IPS-20b (cell line): Measurements from ENCODE around the gene PEX16.

Experiments
- H3K27ac ChIP-seq: one replicate; pipeline ENCODE4 v1.5.1; 2013; ENCODE audit warnings: low read length
- H3K27me3 ChIP-seq: 2 replicates; pipeline ENCODE4 v1.6.1; 2013; ENCODE audit warnings: mild to moderate bottlenecking, low read length, inconsistent platforms; ENCODE audit not compliant: insufficient read depth
- H3K36me3 ChIP-seq: 2 replicates; pipeline ENCODE4 v1.6.1; 2013; ENCODE audit warnings: low read depth, mild to moderate bottlenecking, inconsistent platforms, low read length, moderate library complexity; ENCODE audit not compliant: insufficient read depth
- H3K4me1 ChIP-seq: 2 replicates; pipeline ENCODE4 v1.6.1; 2013; ENCODE audit warnings: mild to moderate bottlenecking, control low read depth, inconsistent platforms, low read length, moderate library complexity; ENCODE audit not compliant: insufficient read depth
- H3K4me3 ChIP-seq: 2 replicates; pipeline ENCODE4 v1.5.1; 2013; ENCODE audit warnings: mild to moderate bottlenecking, low read length, inconsistent platforms
- H3K9ac ChIP-seq: 2 replicates; pipeline ENCODE4 v1.6.1; 2013; ENCODE audit warnings: low read depth, mild to moderate bottlenecking, inconsistent platforms, low read length, moderate library complexity
- H3K9me3 ChIP-seq: 2 replicates; pipeline ENCODE4 v1.6.1; 2013; ENCODE audit warnings: mild to moderate bottlenecking, low read depth, low read length, inconsistent platforms; ENCODE audit not compliant: insufficient read depth

The PEX16 gene

GRCh38 chr11:45939836-45940235 lies 22.2 kb upstream of the PEX16 start:
- no peak overlapping the region for H3K9ac ChIP-seq
- H3K27ac ChIP-seq = no peak overlapping the region
- H3K4me1 ChIP-seq = no peaks in the 10 kb centered on the region
- peaks cover 31% of the 10 kb centered on the region for H3K36me3 ChIP-seq
- H3K9me3 ChIP-seq = no peaks in the 10 kb centered on the region
- no peaks in the 10 kb centered on the region for H3K27me3 ChIP-seq
- H3K4me3 ChIP-seq = no peak overlapping the region

GRCh38 chr11:45937916-45938315 lies 20.2 kb upstream of the PEX16 start:
- Histone ChIP-seq H3K27me3 (no peaks in the 10 kb centered on the region), H3K27ac (no peak overlapping the region), H3K9me3 (no peaks in the 10 kb centered on the region), H3K9ac (no peak overlapping the region), H3K36me3 (peaks cover 35% of the 10 kb centered on the region), H3K4me3 (no peak overlapping the region), H3K4me1 (no peaks in the 10 kb centered on the region)

- Histone ChIP-seq H3K9ac (no peak overlapping the region), H3K9me3 (no peaks in the 10 kb centered on the region), H3K27ac (no peak overlapping the region), H3K36me3 (peaks cover 42% of the 10 kb centered on the region), H3K27me3 (no peaks in the 10 kb centered on the region), H3K4me1 (no peaks in the 10 kb centered on the region), H3K4me3 (no peak overlapping the region)
Observed at GRCh38 chr11:45936511-45937054, 18.9 kb upstream of the PEX16 start.

GRCh38 chr11:45935349-45936064 lies 17.8 kb upstream of the PEX16 start:
- H3K36me3 ChIP-seq = peaks cover 45% of the 10 kb centered on the region
- H3K9ac ChIP-seq = no peak overlapping the region
- no peak overlapping the region for H3K27ac ChIP-seq
- no peak overlapping the region for H3K4me3 ChIP-seq
- H3K4me1 ChIP-seq = no peaks in the 10 kb centered on the region
- no peaks in the 10 kb centered on the region for H3K9me3 ChIP-seq
- no peaks in the 10 kb centered on the region for H3K27me3 ChIP-seq

- Histone ChIP-seq H3K27me3 (no peaks in the 10 kb centered on the region), H3K9me3 (no peaks in the 10 kb centered on the region), H3K4me1 (no peaks in the 10 kb centered on the region), H3K36me3 (peaks cover 45% of the 10 kb centered on the region), H3K9ac (no peak overlapping the region), H3K27ac (no peak overlapping the region), H3K4me3 (no peak overlapping the region)
Observed at GRCh38 chr11:45934580-45935318, 17.1 kb upstream of the PEX16 start.

- Histone ChIP-seq H3K9ac (no peak overlapping the region; the same call in 1 of the 2 replicates), H3K9me3 (no peaks in the 10 kb centered on the region), H3K27me3 (no peaks in the 10 kb centered on the region), H3K4me1 (no peaks in the 10 kb centered on the region), H3K27ac (no peak overlapping the region), H3K36me3 (peaks cover 45% of the 10 kb centered on the region), H3K4me3 (no peak overlapping the region)
Observed at GRCh38 chr11:45933846-45934579, 16.3 kb upstream of the PEX16 start.

GRCh38 chr11:45933131-45933831 lies 15.6 kb upstream of the PEX16 start:
- no peaks in the 10 kb centered on the region for H3K27me3 ChIP-seq
- H3K9ac ChIP-seq = no peak overlapping the region
- H3K9me3 ChIP-seq = no peaks in the 10 kb centered on the region
- H3K27ac ChIP-seq = no peak overlapping the region
- no peak overlapping the region for H3K4me3 ChIP-seq
- peaks cover 49% of the 10 kb centered on the region for H3K36me3 ChIP-seq
- H3K4me1 ChIP-seq = no peaks in the 10 kb centered on the region

- Histone ChIP-seq H3K27me3 (no peaks in the 10 kb centered on the region), H3K9ac (no peak overlapping the region), H3K4me3 (no peak overlapping the region), H3K4me1 (no peaks in the 10 kb centered on the region), H3K36me3 (peaks cover 59% of the 10 kb centered on the region), H3K27ac (no peak overlapping the region), H3K9me3 (no peaks in the 10 kb centered on the region)
Observed at GRCh38 chr11:45932217-45932616, 14.5 kb upstream of the PEX16 start.

- no peaks in the 10 kb centered on the region for H3K4me1 ChIP-seq
- no peak overlapping the region for H3K27ac ChIP-seq
- H3K4me3 ChIP-seq = no peak overlapping the region
- no peak overlapping the region for H3K9ac ChIP-seq
- no peaks in the 10 kb centered on the region for H3K9me3 ChIP-seq
- H3K27me3 ChIP-seq = no peaks in the 10 kb centered on the region
- peaks cover 59% of the 10 kb centered on the region for H3K36me3 ChIP-seq
Observed at GRCh38 chr11:45931739-45932138, 14.1 kb upstream of the PEX16 start.

- no peak overlapping the region for H3K4me3 ChIP-seq
- H3K27ac ChIP-seq = no peak overlapping the region
- no peak overlapping the region for H3K9ac ChIP-seq
- peaks cover 63% of the 10 kb centered on the region for H3K36me3 ChIP-seq
- no peaks in the 10 kb centered on the region for H3K9me3 ChIP-seq
- H3K27me3 ChIP-seq = no peaks in the 10 kb centered on the region
- H3K4me1 ChIP-seq = no peaks in the 10 kb centered on the region
Observed at GRCh38 chr11:45930951-45931570, 13.4 kb upstream of the PEX16 start.
